ENCODE results near the gene CDK8. TPM values are rescaled to one million over a fixed set of nuclear protein-coding genes. Genes with fewer than 3 reads are reported as not detected.

The CDK8 gene
- total and polyA plus RNA-seq, 8 donors: 9.4 to 48.4 (median 13.1) TPM

DNA sequence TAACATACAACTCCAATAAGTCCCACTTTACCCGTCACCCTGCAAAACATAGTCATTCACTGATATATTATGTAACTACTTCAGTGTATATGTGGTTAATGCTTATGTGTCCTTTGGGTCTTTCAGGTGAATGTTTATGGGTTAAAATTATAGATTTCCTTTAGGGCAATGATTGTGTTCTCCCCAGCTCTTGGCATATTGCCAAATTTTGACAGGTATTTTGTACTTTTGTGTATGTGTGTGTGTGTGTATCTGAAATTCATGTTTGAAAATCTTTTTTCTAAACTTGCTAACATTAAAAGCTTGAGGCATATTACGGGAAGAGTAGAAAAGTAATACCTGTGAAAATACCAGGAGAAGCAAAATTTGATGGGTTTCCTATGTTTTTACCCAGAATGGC lies 8.2 kb downstream of the CDK8 start:
- Histone ChIP-seq H3K27me3 (no peaks in the 10 kb centered on the region), H3K36me3 (no peaks in the 10 kb centered on the region), H3K27ac (no peak overlapping the region), H3K4me3 (no peak overlapping the region), H3K4me1 (peaks cover 0 to 45% (median 20%) of the 10 kb centered on the region in 4 donors), H3K9me3 (no peaks in the 10 kb centered on the region)
- 90 to 100% (median 94%) methylated on average over 2 of the region's 2 CpGs for whole genome bisulfite sequencing, 5 donors
- intact Hi-C loops (cut with DNase I; ENCODE audit: low total_unique reads): no loop called here
- DNase-seq: no peak
- TF ChIP-seq EP300 (IDR thresholded peaks at IDR 0.05) (no peak), POLR2A (IDR thresholded peaks at IDR 0.05) (no peak), CTCF (IDR thresholded peaks at IDR 0.05) (no peak), POLR2AphosphoS5 (IDR thresholded peaks at IDR 0.05) (no peak)

DNA sequence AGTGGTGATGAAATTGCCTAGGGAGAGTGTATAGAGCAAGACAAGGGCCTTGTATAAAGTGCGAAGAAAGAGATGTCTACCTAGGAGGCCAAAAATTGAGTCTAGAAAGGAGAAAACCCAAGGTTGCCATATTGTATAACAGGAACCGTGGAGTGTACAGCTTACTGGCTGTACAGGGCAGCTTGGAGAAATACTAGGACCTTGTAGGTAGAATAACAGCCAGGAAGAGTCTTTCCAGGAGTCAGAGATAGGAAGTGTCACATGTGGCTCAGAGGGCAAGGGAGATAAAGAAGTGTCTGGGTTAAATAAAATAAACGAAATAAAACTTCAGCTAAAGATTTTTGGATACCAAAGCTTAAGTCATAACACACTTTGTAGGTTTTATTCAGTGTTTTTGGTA lies 12.4 kb downstream of the CDK8 start:
- TF ChIP-seq CTCF (IDR thresholded peaks at IDR 0.05): no peak
- no peak for TF ChIP-seq POLR2AphosphoS5 (IDR thresholded peaks at IDR 0.05)
- TF ChIP-seq EP300 (IDR thresholded peaks at IDR 0.05): no peak
- no peak for TF ChIP-seq POLR2A (IDR thresholded peaks at IDR 0.05)

DNA sequence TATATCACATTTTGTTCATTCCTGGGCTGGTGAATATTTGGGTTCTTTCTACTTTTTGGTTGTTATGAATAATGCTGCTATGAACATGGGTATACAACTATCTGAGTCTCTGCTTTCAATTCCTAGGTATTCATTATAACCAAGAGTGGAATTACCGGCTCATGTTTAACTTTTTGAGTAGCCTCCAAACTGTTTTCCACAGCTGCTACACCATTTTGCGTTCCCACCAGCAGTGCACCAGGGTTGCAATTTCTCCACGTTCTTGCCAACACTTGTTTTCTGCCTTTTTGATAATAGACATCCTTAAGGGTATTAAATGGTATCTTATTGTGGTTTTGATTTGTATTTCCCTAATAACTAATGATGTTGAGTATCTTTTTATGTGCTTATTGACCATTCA lies 16.8 kb downstream of the CDK8 start:
- no peak for DNase-seq
- peaks cover 0 to 17% (median 6%) of the 10 kb centered on the region in 4 donors for H3K4me1 ChIP-seq
- 89 to 94% (median 93%) methylated on average over 3 of the region's 3 CpGs for WGBS, 5 donors
- no peaks in the 10 kb centered on the region for H3K36me3 ChIP-seq
- no peak overlapping the region for H3K27ac ChIP-seq
- no peak overlapping the region for H3K4me3 ChIP-seq
- intact Hi-C loops (cut with DNase I; ENCODE audit: low total_unique reads): no loop called here
- H3K27me3 ChIP-seq: no peaks in the 10 kb centered on the region
- TF ChIP-seq CTCF (IDR thresholded peaks at IDR 0.05): no peak
- no peak for TF ChIP-seq EP300 (IDR thresholded peaks at IDR 0.05)
- no peak for TF ChIP-seq POLR2AphosphoS5 (IDR thresholded peaks at IDR 0.05)
- TF ChIP-seq POLR2A (IDR thresholded peaks at IDR 0.05): no peak
- H3K9me3 ChIP-seq: no peaks in the 10 kb centered on the region

More for the DNA sequence above, 12.4 kb downstream of the CDK8 start:
- Histone ChIP-seq H3K36me3 (no peaks in the 10 kb centered on the region), H3K4me3 (no peak overlapping the region), H3K4me1 (peaks cover 0 to 31% (median 7%) of the 10 kb centered on the region in 4 donors), H3K9me3 (no peaks in the 10 kb centered on the region), H3K27me3 (no peaks in the 10 kb centered on the region), H3K27ac (no peak overlapping the region)
- 66 to 78% (median 72%) methylated on average over 3 of the region's 3 CpGs for WGBS, 5 donors
- intact Hi-C loops (cut with DNase I; ENCODE audit: low total_unique reads): no loop called here
- DNase-seq: no peak

DNA sequence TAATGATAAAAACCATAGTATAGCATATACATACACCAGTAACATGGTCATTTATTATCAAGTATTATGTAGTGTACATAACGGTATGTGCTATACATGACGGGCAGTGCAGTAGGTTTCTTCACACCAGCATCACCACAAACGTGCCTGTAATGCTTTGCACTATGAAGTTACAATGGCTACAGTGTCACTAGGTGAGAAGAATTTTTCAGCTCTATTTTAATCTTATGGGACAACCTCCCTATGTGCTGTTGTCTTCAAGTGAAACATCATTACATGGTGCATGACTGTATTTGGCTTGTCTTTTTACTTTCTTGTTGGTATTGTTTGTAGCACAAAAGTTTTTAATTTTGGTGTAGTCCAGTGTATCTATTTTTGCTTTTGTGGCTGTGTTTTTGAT lies 18.7 kb downstream of the CDK8 start:
- no peak for DNase-seq
- WGBS, 5 donors: 74 to 81% (median 77%) methylated on average over 3 of the region's 3 CpGs
- no peak overlapping the region for H3K27ac ChIP-seq
- intact Hi-C loops (cut with DNase I; ENCODE audit: low total_unique reads): no loop called here
- no peak overlapping the region for H3K4me3 ChIP-seq
- H3K27me3 ChIP-seq: no peaks in the 10 kb centered on the region
- TF ChIP-seq POLR2AphosphoS5 (IDR thresholded peaks at IDR 0.05): no peak
- TF ChIP-seq EP300 (IDR thresholded peaks at IDR 0.05): no peak
- TF ChIP-seq POLR2A (IDR thresholded peaks at IDR 0.05): no peak
- no peak for TF ChIP-seq CTCF (IDR thresholded peaks at IDR 0.05)
- peaks cover 0 to 15% (median 7%) of the 10 kb centered on the region in 4 donors for H3K4me1 ChIP-seq
- H3K36me3 ChIP-seq: no peaks in the 10 kb centered on the region
- no peaks in the 10 kb centered on the region for H3K9me3 ChIP-seq
